ENCODE data around the gene CELA3A. TPM values are rescaled to one million over a fixed set of nuclear protein-coding genes. Genes with fewer than 3 reads are reported as not detected.

The CELA3A gene
- total and polyA plus RNA-seq, 2 of the 13 experiments (the other 11 are each of a cell fraction or from before 2014, with no cell fraction given): 0.09 TPM; not detected in 1

GRCh38 chr1:22024485-22025367 is 23.3 kb downstream of the CELA3A start (continued):
- TF ChIP-seq ZNF746 (CRISPR knock-in tag; IDR thresholded peaks at IDR 0.05): no peak
- TF ChIP-seq ZBTB37 (CRISPR knock-in tag; IDR thresholded peaks at IDR 0.05): no peak
- TF ChIP-seq ZNF180 (CRISPR knock-in tag; IDR thresholded peaks at IDR 0.05; ENCODE audit: borderline replicate concordance, low read depth): no peak
- TF ChIP-seq ELF1 (CRISPR knock-in tag; IDR thresholded peaks at IDR 0.05): no peak
- TF ChIP-seq HNF1B (CRISPR knock-in tag; IDR thresholded peaks at IDR 0.05): no peak
- no peak for TF ChIP-seq ZNF607 (CRISPR knock-in tag; IDR thresholded peaks at IDR 0.05; ENCODE audit: borderline replicate concordance)
- no peak for TF ChIP-seq ZNF556 (CRISPR knock-in tag; IDR thresholded peaks at IDR 0.05; ENCODE audit: borderline replicate concordance)
- TF ChIP-seq GATAD2A (CRISPR knock-in tag; IDR thresholded peaks at IDR 0.05): peak; percentile 81; the same call in 1 of the 2 replicates
- no peak for TF ChIP-seq THAP8 (CRISPR knock-in tag; IDR thresholded peaks at IDR 0.05; ENCODE audit: borderline replicate concordance)
- no peak for TF ChIP-seq SMARCE1 (IDR thresholded peaks at IDR 0.05; ENCODE audit: borderline replicate concordance)
- TF ChIP-seq CTCF (CRISPR knock-in tag; IDR thresholded peaks at IDR 0.05): peak; percentile 51
- TF ChIP-seq PHB2 (IDR thresholded peaks at IDR 0.05; ENCODE audit: partially characterized antibody): no peak
- no peak for TF ChIP-seq NR3C1 (CRISPR knock-in tag; IDR thresholded peaks at IDR 0.05)
- TF ChIP-seq TERF1 (CRISPR knock-in tag; IDR thresholded peaks at IDR 0.05): no peak
- no peak for TF ChIP-seq AKAP8 (CRISPR knock-in tag; IDR thresholded peaks at IDR 0.05)
- no peak for TF ChIP-seq POGZ (CRISPR knock-in tag; IDR thresholded peaks at IDR 0.05)
- no peak for TF ChIP-seq JUN (CRISPR knock-in tag; IDR thresholded peaks at IDR 0.05)
- 0 out of 2 replicates have a peak, but pooled peaks have one; percentile 1 for TF ChIP-seq MYC (CRISPR knock-in tag; IDR thresholded peaks at IDR 0.05; ENCODE audit: borderline replicate concordance)
- no peak for TF ChIP-seq ZNF83 (CRISPR knock-in tag; IDR thresholded peaks at IDR 0.05; ENCODE audit: borderline replicate concordance)
- peak; percentile 73; the same call in 1 of the 2 replicates for TF ChIP-seq KDM1A (CRISPR knock-in tag; IDR thresholded peaks at IDR 0.05)
- TF ChIP-seq CSRNP1 (CRISPR knock-in tag; IDR thresholded peaks at IDR 0.05): no peak
